Tibial nerve (tissue), 3 donors: ENCODE measurements around the gene APOC1.

ENCODE experiments used
- POLR2A ChIP-seq, 2 donors: fragments of 450-650 bp; IDR thresholded peaks; one replicate each; pipeline ENCODE4 v1.6.1; 2017; ENCODE audit warnings: antibody characterized with exemption in 2 of 2, mild to moderate bottlenecking in 2 of 2, moderate library complexity in 2 of 2
- TF ChIP-seq, protein P1 (sequence below), 5 experiments: fragments of 200-600 bp in 3 of 5; fragments of 450-650 bp in 2 of 5; sonication (generic) in 3 of 5; IDR thresholded peaks; one replicate each; pipeline ENCODE4 v1.5.1; 2016 to 2019; ENCODE audit warnings: antibody characterized with exemption in 5 of 5, mild to moderate bottlenecking in 3 of 5, moderate library complexity in 2 of 5

DNA sequence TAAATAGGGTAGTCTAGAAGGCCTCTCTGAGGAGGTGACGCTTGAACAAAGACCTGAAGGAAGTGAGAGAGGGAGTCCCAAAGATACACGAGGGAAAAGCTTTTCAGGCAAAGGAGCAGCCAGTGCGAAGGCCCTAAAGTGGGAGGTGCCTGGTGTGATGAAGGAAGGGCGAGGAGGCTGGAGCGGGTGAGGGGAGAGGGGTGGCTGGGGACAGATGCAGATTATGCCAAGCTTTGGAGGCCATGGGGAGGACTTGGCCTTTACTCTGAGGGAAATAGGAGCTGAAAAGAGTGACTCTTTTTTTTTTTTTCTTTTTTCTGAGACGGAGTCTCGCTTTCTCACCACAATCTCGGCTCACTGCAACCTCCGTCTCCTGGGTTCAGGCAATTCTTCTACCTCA is 43.7 kb downstream of the APOC1 start:
- TF ChIP-seq, protein P1, sequence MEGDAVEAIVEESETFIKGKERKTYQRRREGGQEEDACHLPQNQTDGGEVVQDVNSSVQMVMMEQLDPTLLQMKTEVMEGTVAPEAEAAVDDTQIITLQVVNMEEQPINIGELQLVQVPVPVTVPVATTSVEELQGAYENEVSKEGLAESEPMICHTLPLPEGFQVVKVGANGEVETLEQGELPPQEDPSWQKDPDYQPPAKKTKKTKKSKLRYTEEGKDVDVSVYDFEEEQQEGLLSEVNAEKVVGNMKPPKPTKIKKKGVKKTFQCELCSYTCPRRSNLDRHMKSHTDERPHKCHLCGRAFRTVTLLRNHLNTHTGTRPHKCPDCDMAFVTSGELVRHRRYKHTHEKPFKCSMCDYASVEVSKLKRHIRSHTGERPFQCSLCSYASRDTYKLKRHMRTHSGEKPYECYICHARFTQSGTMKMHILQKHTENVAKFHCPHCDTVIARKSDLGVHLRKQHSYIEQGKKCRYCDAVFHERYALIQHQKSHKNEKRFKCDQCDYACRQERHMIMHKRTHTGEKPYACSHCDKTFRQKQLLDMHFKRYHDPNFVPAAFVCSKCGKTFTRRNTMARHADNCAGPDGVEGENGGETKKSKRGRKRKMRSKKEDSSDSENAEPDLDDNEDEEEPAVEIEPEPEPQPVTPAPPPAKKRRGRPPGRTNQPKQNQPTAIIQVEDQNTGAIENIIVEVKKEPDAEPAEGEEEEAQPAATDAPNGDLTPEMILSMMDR (IDR thresholded peaks at IDR 0.05) = no peak
- no peak for TF ChIP-seq POLR2A (IDR thresholded peaks at IDR 0.05)
